Measurements from ENCODE around the gene DUOXA2. TPM values are rescaled to one million over a fixed set of nuclear protein-coding genes. Genes with fewer than 3 reads are reported as not detected.
"Not testable (repeated sequence)": the region's sequence is repeated elsewhere in the genome, so short reads cannot be mapped to it uniquely, and the experiment has no call there.

DUOXA2 gene
- not detected for total RNA-seq

- DNase-seq, result no peak
These were observed at the start of gene DUOXA2, which contains the start of gene DUOX2 for GRCh38 chr15:45114076-45114750. Gene DUOXA2 (plus strand): TSS chr15:45114326. CDS start chr15:45114606, 280 bp downstream. Gene DUOX2 (minus strand): TSS chr15:45114172. CDS start chr15:45113411, 761 bp downstream.

- DNase-seq, result no peak
These were observed 49.7 kb upstream of the DUOXA2 start for GRCh38 chr15:45064386-45064785.

GRCh38 chr15:45069942-45070360 lies 44.2 kb upstream of the DUOXA2 start:
- DNase-seq, result not testable (repeated sequence)

GRCh38 chr15:45073602-45074001 lies 40.5 kb upstream of the DUOXA2 start:
- DNase-seq, result not testable (repeated sequence)

- DNase-seq, result not testable (repeated sequence)
These were observed 38.4 kb upstream of the DUOXA2 start for GRCh38 chr15:45075440-45076320.

GRCh38 chr15:45077391-45077790 lies 36.7 kb upstream of the DUOXA2 start:
- not testable (repeated sequence) for DNase-seq

GRCh38 chr15:45079201-45079600 lies 34.9 kb upstream of the DUOXA2 start:
- not testable (repeated sequence) for DNase-seq

GRCh38 chr15:45079628-45080246 lies 34.4 kb upstream of the DUOXA2 start:
- not testable (repeated sequence) for DNase-seq

GRCh38 chr15:45080593-45080992 lies 33.5 kb upstream of the DUOXA2 start:
- DNase-seq, result not testable (repeated sequence)

- not testable (repeated sequence) for DNase-seq
These were observed 31.7 kb upstream of the DUOXA2 start for GRCh38 chr15:45082412-45082811.

GRCh38 chr15:45083223-45083622 lies 30.9 kb upstream of the DUOXA2 start:
- DNase-seq, result no peak

GRCh38 chr15:45084163-45084562 lies 30.0 kb upstream of the DUOXA2 start:
- no peak for DNase-seq

GRCh38 chr15:45087513-45087912 lies 26.6 kb upstream of the DUOXA2 start:
- no peak for DNase-seq

- DNase-seq, result no peak
These were observed 25.1 kb upstream of the DUOXA2 start for GRCh38 chr15:45088801-45089711.

GRCh38 chr15:45089712-45090373 lies 24.3 kb upstream of the DUOXA2 start:
- no peak for DNase-seq

GRCh38 chr15:45091161-45091560 lies 23.0 kb upstream of the DUOXA2 start:
- DNase-seq, result no peak

- no peak for DNase-seq
These were observed 22.6 kb upstream of the DUOXA2 start for GRCh38 chr15:45091576-45091975.

GRCh38 chr15:45093013-45093412 lies 21.1 kb upstream of the DUOXA2 start:
- no peak for DNase-seq

GRCh38 chr15:45093622-45094357 lies 20.3 kb upstream of the DUOXA2 start:
- no peak for DNase-seq

- no peak for DNase-seq
These were observed 19.8 kb upstream of the DUOXA2 start for GRCh38 chr15:45094358-45094730.

Measured in skin of body (tissue), 2 donors.